H9 (cell line): Measurements from ENCODE around the gene YAF2. TPM values are rescaled to one million over a fixed set of nuclear protein-coding genes. Genes with fewer than 3 reads are reported as not detected.

Source experiments
- DNase-seq: peaks from one replicate; pipeline ENCODE4 v3.0.0-alpha.2; 2017
- H2AFZ ChIP-seq: one replicate; pipeline ENCODE4 v1.6.1; 2013; ENCODE audit warnings: mild to moderate bottlenecking, low read length, control low read depth, moderate library complexity
- H2AK5ac ChIP-seq: 2 replicates; pipeline ENCODE4 v1.6.1; 2013; ENCODE audit warnings: low read length, control low read depth, mixed read lengths; ENCODE audit not compliant: insufficient read length
- H2BK120ac ChIP-seq: one replicate; pipeline ENCODE4 v1.6.1; 2013; ENCODE audit warnings: low read depth, mild to moderate bottlenecking, low read length, control low read depth, inconsistent platforms; ENCODE audit not compliant: poor library complexity, severe bottlenecking
- H2BK12ac ChIP-seq: 2 replicates; pipeline ENCODE4 v1.6.1; 2013; ENCODE audit warnings: low read length, control low read depth, mixed read lengths, low read depth; ENCODE audit not compliant: insufficient read length
- H2BK15ac ChIP-seq: 2 replicates; pipeline ENCODE4 v1.6.1; 2013; ENCODE audit warnings: low read depth, low read length, control low read depth
- H2BK20ac ChIP-seq: one replicate; pipeline ENCODE4 v1.6.1; 2013; ENCODE audit warnings: low read depth, mild to moderate bottlenecking, low read length, control low read depth, inconsistent platforms; ENCODE audit not compliant: poor library complexity, severe bottlenecking
- H2BK5ac ChIP-seq: 2 replicates; pipeline ENCODE4 v1.6.1; 2013; ENCODE audit warnings: low read length, control low read depth, mixed read lengths; ENCODE audit not compliant: insufficient read length
- H3K14ac ChIP-seq: 2 replicates; pipeline ENCODE4 v1.6.1; 2013; ENCODE audit warnings: low read length, control low read depth; ENCODE audit not compliant: insufficient read depth
- H3K18ac ChIP-seq: 2 replicates; pipeline ENCODE4 v1.6.1; 2013; ENCODE audit warnings: low read depth, mild to moderate bottlenecking, mixed read lengths, low read length, control low read depth; ENCODE audit not compliant: insufficient read length
- H3K23ac ChIP-seq: 2 replicates; pipeline ENCODE4 v1.6.1; 2013; ENCODE audit warnings: low read length, control low read depth, mixed read lengths, low read depth; ENCODE audit not compliant: insufficient read length
- H3K23me2 ChIP-seq: 2 replicates; pipeline ENCODE4 v1.6.1; 2013; ENCODE audit warnings: low read depth, mild to moderate bottlenecking, mixed read lengths, low read length, control low read depth; ENCODE audit not compliant: insufficient read length, poor library complexity, severe bottlenecking
- H3K27ac ChIP-seq: 2 replicates; pipeline ENCODE4 v1.5.1; 2013; ENCODE audit warnings: low read length, control low read depth, mixed read lengths, low read depth; ENCODE audit not compliant: insufficient read length
- H3K27me3 ChIP-seq: 2 replicates; pipeline ENCODE4 v1.6.1; 2013; ENCODE audit warnings: low read length, control low read depth, inconsistent platforms; ENCODE audit not compliant: insufficient read depth
- H3K4ac ChIP-seq: 2 replicates; pipeline ENCODE4 v1.6.1; 2013; ENCODE audit warnings: low read depth, mild to moderate bottlenecking, control low read depth, inconsistent platforms, low read length, moderate library complexity
- H3K4me1 ChIP-seq: 2 replicates; pipeline ENCODE4 v1.6.1; 2013; ENCODE audit warnings: low read length, control low read depth, inconsistent platforms; ENCODE audit not compliant: insufficient read depth
- H3K4me2 ChIP-seq: 2 replicates; pipeline ENCODE4 v1.6.1; 2013; ENCODE audit warnings: low read length, control low read depth, mixed read lengths; ENCODE audit not compliant: insufficient read length, insufficient read depth
- H3K56ac ChIP-seq: 2 replicates; pipeline ENCODE4 v1.6.1; 2013; ENCODE audit warnings: low read depth, mild to moderate bottlenecking, mixed read lengths, low read length, control low read depth; ENCODE audit not compliant: insufficient read length
- H3K79me1 ChIP-seq: 2 replicates; pipeline ENCODE4 v1.6.1; 2013; ENCODE audit warnings: low read depth, mild to moderate bottlenecking, moderate library complexity, low read length, control low read depth, inconsistent platforms; ENCODE audit not compliant: insufficient read depth, poor library complexity, severe bottlenecking
- H3K79me2 ChIP-seq: 2 replicates; pipeline ENCODE4 v1.6.1; 2013; ENCODE audit warnings: low read length, control low read depth, inconsistent platforms; ENCODE audit not compliant: insufficient read depth
- H3K9ac ChIP-seq: 2 replicates; pipeline ENCODE4 v1.6.1; 2013; ENCODE audit warnings: low read length, control low read depth, mixed read lengths; ENCODE audit not compliant: insufficient read length; ENCODE audit errors: extremely low read depth
- H3K9me3 ChIP-seq: one replicate; pipeline ENCODE4 v1.6.1; 2013; ENCODE audit warnings: low read depth, low read length, inconsistent platforms; ENCODE audit not compliant: control insufficient read depth
- H3T11ph ChIP-seq: one replicate; pipeline ENCODE4 v1.6.1; 2013; ENCODE audit warnings: mild to moderate bottlenecking, low read length, control low read depth, inconsistent platforms
- H4K20me1 ChIP-seq: one replicate; pipeline ENCODE4 v1.6.1; 2013; ENCODE audit not compliant: control insufficient read depth, insufficient read length, insufficient read depth
- H4K5ac ChIP-seq: 2 replicates; pipeline ENCODE4 v1.6.1; 2013; ENCODE audit warnings: low read depth, mild to moderate bottlenecking, mixed read lengths, low read length, control low read depth; ENCODE audit not compliant: insufficient read length
- H4K8ac ChIP-seq: replicated peaks from 2 replicates; pipeline ENCODE4 v1.6.1; 2013; ENCODE audit warnings: low read length, control low read depth, mixed read lengths, low read depth; ENCODE audit not compliant: insufficient read length
- H4K91ac ChIP-seq: 2 replicates; pipeline ENCODE4 v1.6.1; 2013; ENCODE audit warnings: low read depth, mild to moderate bottlenecking, moderate library complexity, mixed read lengths, low read length, control low read depth; ENCODE audit not compliant: insufficient read length
- H3K27ac Mint-ChIP-seq, 3 experiments: 2 replicates in 2 of 3; 3 replicates in 1 of 3; pipeline ENCODE4 v1.8.0; 2020 to 2021; ENCODE audit warnings: mixed read lengths in 3 of 3, mild to moderate bottlenecking in 1 of 3, moderate library complexity in 1 of 3
- H3K27me3 Mint-ChIP-seq: 2 replicates; pipeline ENCODE4 v1.8.0; 2021; ENCODE audit warnings: low read depth, mild to moderate bottlenecking, moderate library complexity, mixed read lengths
- H3K36me3 Mint-ChIP-seq, 3 experiments: 2 replicates in 2 of 3; 3 replicates in 1 of 3; pipeline ENCODE4 v1.8.0; 2020 to 2021; ENCODE audit warnings: low read depth in 3 of 3, mixed read lengths in 3 of 3; ENCODE audit not compliant: insufficient read depth in 1 of 3
- H3K4me1 Mint-ChIP-seq, 2 experiments: 2 replicates each; pipeline ENCODE4 v1.8.0; 2020; ENCODE audit warnings: mixed read lengths in 2 of 2
- H3K4me3 Mint-ChIP-seq, 2 experiments: 2 replicates in 1 of 2; 3 replicates in 1 of 2; pipeline ENCODE4 v1.8.0; 2020 to 2021; ENCODE audit warnings: mild to moderate bottlenecking in 2 of 2, mixed read lengths in 2 of 2, moderate library complexity in 1 of 2
- H3K9me3 Mint-ChIP-seq, 2 experiments: 2 replicates in 1 of 2; 3 replicates in 1 of 2; pipeline ENCODE4 v1.8.0; 2020; ENCODE audit warnings: mild to moderate bottlenecking in 2 of 2, mixed read lengths in 2 of 2, moderate library complexity in 1 of 2
- WGBS: extraction: QIAGEN DNeasy Blood & Tissue Kit; methylation state at CpG from one replicate; pipeline ENCODE4 v1.1.7; 2013; ENCODE audit warnings: missing lambda C conversion rate, low lambda C conversion rate, mixed read lengths; ENCODE audit not compliant: insufficient read length; ENCODE audit errors: extremely low coverage; 5-methylcytosine and 5-hydroxymethylcytosine counted together
- total RNA-seq: library from RNA; stranded (reverse); gene quantifications from 2 replicates; pipeline ENCODE4 v1.2.1, GENCODE V29; 2021
- TF ChIP-seq, protein P1 (sequence below): fragments of 200-600 bp; sonication (generic); conservative IDR thresholded peaks from 3 replicates; pipeline ENCODE4 v1.8.0; 2021; ENCODE audit warnings: antibody characterized with exemption, mild to moderate bottlenecking

YAF2 gene
- total RNA-seq, 1 experiment from 2014 or later = 1.9 TPM

DNA sequence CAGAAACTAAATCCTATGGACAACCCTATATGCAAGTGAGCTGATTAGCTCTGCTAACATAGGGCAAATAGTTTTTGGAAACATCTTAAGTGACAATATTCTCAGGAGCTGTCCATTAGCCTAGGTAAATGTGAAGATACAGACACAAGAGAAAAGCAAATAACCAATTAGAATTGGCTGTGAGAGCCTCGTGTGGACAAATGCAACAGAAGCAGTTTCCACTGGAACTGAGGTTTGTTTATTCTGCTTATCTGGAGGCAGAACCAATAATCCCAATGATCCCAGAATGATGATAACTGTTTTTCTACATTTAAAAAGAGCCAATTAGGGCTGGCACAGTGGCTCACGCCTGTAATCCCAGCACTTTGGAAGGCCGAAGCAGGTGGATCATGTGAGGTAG is 43.2 kb upstream of the YAF2 start:
- no peak overlapping the region for H3K4me3 Mint-ChIP-seq
- Histone ChIP-seq H3K23me2 (no peaks in the 10 kb centered on the region), H3K79me2 (no peaks in the 10 kb centered on the region), H3K4ac (no peak overlapping the region), H3K4me1 (no peaks in the 10 kb centered on the region), H4K5ac (no peak overlapping the region), H3T11ph (no peak overlapping the region), H3K18ac (no peak overlapping the region), H4K91ac (no peak overlapping the region), H3K14ac (no peak overlapping the region), H3K27ac (no peak overlapping the region), H4K8ac (no peak overlapping the region), H2BK5ac (no peak overlapping the region), H3K79me1 (no peaks in the 10 kb centered on the region), H3K27me3 (no peaks in the 10 kb centered on the region), H2BK12ac (no peak overlapping the region), H4K20me1 (no peaks in the 10 kb centered on the region), H2BK15ac (no peak overlapping the region), H2BK20ac (no peak overlapping the region), H2AK5ac (no peak overlapping the region), H2BK120ac (no peak overlapping the region), H3K4me2 (no peak overlapping the region), H3K23ac (no peak overlapping the region), H3K56ac (no peak overlapping the region), H3K9ac (no peak overlapping the region), H3K9me3 (no peaks in the 10 kb centered on the region), H2AFZ (no peak overlapping the region)
- TF ChIP-seq, protein P1, sequence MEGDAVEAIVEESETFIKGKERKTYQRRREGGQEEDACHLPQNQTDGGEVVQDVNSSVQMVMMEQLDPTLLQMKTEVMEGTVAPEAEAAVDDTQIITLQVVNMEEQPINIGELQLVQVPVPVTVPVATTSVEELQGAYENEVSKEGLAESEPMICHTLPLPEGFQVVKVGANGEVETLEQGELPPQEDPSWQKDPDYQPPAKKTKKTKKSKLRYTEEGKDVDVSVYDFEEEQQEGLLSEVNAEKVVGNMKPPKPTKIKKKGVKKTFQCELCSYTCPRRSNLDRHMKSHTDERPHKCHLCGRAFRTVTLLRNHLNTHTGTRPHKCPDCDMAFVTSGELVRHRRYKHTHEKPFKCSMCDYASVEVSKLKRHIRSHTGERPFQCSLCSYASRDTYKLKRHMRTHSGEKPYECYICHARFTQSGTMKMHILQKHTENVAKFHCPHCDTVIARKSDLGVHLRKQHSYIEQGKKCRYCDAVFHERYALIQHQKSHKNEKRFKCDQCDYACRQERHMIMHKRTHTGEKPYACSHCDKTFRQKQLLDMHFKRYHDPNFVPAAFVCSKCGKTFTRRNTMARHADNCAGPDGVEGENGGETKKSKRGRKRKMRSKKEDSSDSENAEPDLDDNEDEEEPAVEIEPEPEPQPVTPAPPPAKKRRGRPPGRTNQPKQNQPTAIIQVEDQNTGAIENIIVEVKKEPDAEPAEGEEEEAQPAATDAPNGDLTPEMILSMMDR = no peak
- H3K9me3 Mint-ChIP-seq = no peaks in the 10 kb centered on the region
- WGBS = no CpG with 5 or more reads among the region's 3 CpGs
- H3K27me3 Mint-ChIP-seq = peaks cover 25% of the 10 kb centered on the region
- DNase-seq = no peak
- no peaks in the 10 kb centered on the region for H3K4me1 Mint-ChIP-seq
- no peaks in the 10 kb centered on the region for H3K36me3 Mint-ChIP-seq
- H3K27ac Mint-ChIP-seq = no peak overlapping the region
